K562 (cell line): ENCODE results near the gene CD6. TPM values are rescaled to one million over a fixed set of nuclear protein-coding genes. Genes with fewer than 3 reads are reported as not detected.

Experiments used
- ATAC-seq: fragments of 200-7000 bp; cut with Tn5 transposase; 3 replicates; pipeline ENCODE4 v1.9.1; 2020; ENCODE audit warnings: moderate library complexity
- BruUV-seq: library from RNA; stranded (reverse); fragments of 400-500 nt; replicated peaks from 2 replicates; lab custom pipeline; 2021; lab: Mats Ljungman, UMichigan
- CTCF ChIA-PET: fragments of 300-600 bp; formaldehyde crosslinking; extraction: SDS; loops from one replicate; lab custom pipeline; 2021; ENCODE audit warnings: low intra/inter-chr PET ratio; lab: Yijun Ruan, JAX
- POLR2A ChIA-PET: fragments of 300-600, 350-650 bp; sonication (Branson Sonifier 250); formaldehyde crosslinking; extraction: SDS; loops from one replicate; lab custom pipeline; 2021; ENCODE audit warnings: antibody characterized with exemption, inconsistent platforms; lab: Yijun Ruan, JAX
- DNase-seq, 4 experiments: peaks; one replicate each; pipeline versions ENCODE4 v3.0.0 to v3.0.0-alpha.2; 2011 to 2018; ENCODE audit warnings: low spot score in 3 of 4, mixed read lengths in 3 of 4; ENCODE audit errors: extremely low read depth in 1 of 4
- FAIRE-seq: peaks from 2 replicates; lab custom pipeline; 2011; peaks lifted over from hg19 to GRCh38; lab: Jason Lieb, UNC
- H2AFZ ChIP-seq: 2 replicates; pipeline ENCODE4 v1.6.0; 2011; ENCODE audit warnings: low read depth, low read length, control low read depth, inconsistent platforms
- H3K27ac ChIP-seq: fragments of 200-600 bp; 3 replicates; pipeline ENCODE4 v1.8.0; 2011; ENCODE audit warnings: low read depth, mild to moderate bottlenecking, control low read depth, inconsistent platforms, low read length, moderate library complexity, mixed read lengths; ENCODE audit errors: extremely low read depth
- H3K27me3 ChIP-seq, 2 experiments: fragments of 300-600 bp in 1 of 2; 2 replicates in 1 of 2; 3 replicates in 1 of 2; pipeline versions ENCODE4 v1.6.0 to v1.8.0; 2011; ENCODE audit warnings: inconsistent platforms in 2 of 2, low read length in 2 of 2, mild to moderate bottlenecking in 1 of 2, mixed read lengths in 1 of 2, moderate library complexity in 1 of 2; ENCODE audit not compliant: control insufficient read depth in 2 of 2, insufficient read depth in 2 of 2
- H3K36me3 ChIP-seq: fragments of 300-600 bp; 3 replicates; pipeline ENCODE4 v1.8.0; 2011; ENCODE audit warnings: mild to moderate bottlenecking, low read length, inconsistent platforms; ENCODE audit not compliant: control insufficient read depth, insufficient read depth
- H3K4me1 ChIP-seq, 2 experiments: fragments of 200-600 bp in 1 of 2; replicated peaks in 1 of 2; 2 replicates in 1 of 2; 3 replicates in 1 of 2; pipeline versions ENCODE4 v1.5.1 to v1.8.0; 2011; ENCODE audit warnings: inconsistent platforms in 2 of 2, low read length in 2 of 2, mild to moderate bottlenecking in 1 of 2, mixed read lengths in 1 of 2, moderate library complexity in 1 of 2; ENCODE audit not compliant: control insufficient read depth in 2 of 2, insufficient read depth in 2 of 2
- H3K4me2 ChIP-seq: 2 replicates; pipeline ENCODE4 v1.6.1; 2011; ENCODE audit warnings: low read length, control low read depth, inconsistent platforms, mixed read lengths; ENCODE audit not compliant: insufficient read depth
- H3K4me3 ChIP-seq: fragments of 200-600 bp; sonication (generic), shearing (Covaris generic); 2 replicates; pipeline ENCODE4 v1.5.1; 2016; ENCODE audit warnings: control low read depth, inconsistent platforms
- H3K79me2 ChIP-seq: fragments of 200-600 bp; 3 replicates; pipeline ENCODE4 v1.8.0; 2011; ENCODE audit warnings: low read length, inconsistent platforms; ENCODE audit not compliant: control insufficient read depth, insufficient read depth
- H3K9ac ChIP-seq, 2 experiments: 2 replicates each; pipeline versions ENCODE4 v1.6.0 to v1.6.1; 2011; ENCODE audit warnings: low read depth in 2 of 2, low read length in 2 of 2, control low read depth in 1 of 2, inconsistent platforms in 1 of 2, mild to moderate bottlenecking in 1 of 2, mixed read lengths in 1 of 2; ENCODE audit not compliant: insufficient read depth in 1 of 2
- H3K9me1 ChIP-seq: one replicate; pipeline ENCODE4 v1.6.0; 2011; ENCODE audit warnings: inconsistent platforms, mild to moderate bottlenecking, low read length, moderate library complexity; ENCODE audit not compliant: control insufficient read depth, insufficient read depth
- H3K9me3 ChIP-seq: replicated peaks from 2 replicates; pipeline ENCODE4 v1.5.1; 2011; ENCODE audit warnings: low read depth, low read length, inconsistent platforms; ENCODE audit not compliant: control insufficient read depth, insufficient read depth
- H4K20me1 ChIP-seq: replicated peaks from 2 replicates; pipeline ENCODE4 v1.6.1; 2011; ENCODE audit warnings: low read length, inconsistent platforms, mixed read lengths; ENCODE audit not compliant: control insufficient read depth, insufficient read depth
- BCOR ChIP-seq: fragments of 450-650 bp; IDR thresholded peaks from 2 replicates; pipeline ENCODE4 v1.6.1; 2016
- BRF1 ChIP-seq: IDR thresholded peaks from 3 replicates; pipeline ENCODE4 v1.6.1; 2011; ENCODE audit warnings: borderline replicate concordance, mild to moderate bottlenecking; ENCODE audit not compliant: insufficient read length; ENCODE audit errors: extremely low read depth
- ETV5 ChIP-seq: sonication (generic); formaldehyde crosslinking; IDR thresholded peaks from 2 replicates; pipeline ENCODE4 v1.4.0; 2020; ENCODE audit warnings: low read depth, mild to moderate bottlenecking, missing genetic modification reagents
- KDM1A ChIP-seq, 2 experiments: fragments of 450-650 bp; IDR thresholded peaks; 2 replicates each; pipeline ENCODE4 v1.6.1; 2016; ENCODE audit warnings: mild to moderate bottlenecking in 2 of 2
- PTBP1 ChIP-seq: fragments of 200-400 bp; formaldehyde crosslinking; IDR thresholded peaks from 2 replicates; pipeline ENCODE4 v1.6.1; 2017; ENCODE audit warnings: low read depth, low read length
- RBM25 ChIP-seq: fragments of 200-400 bp; formaldehyde crosslinking; IDR thresholded peaks from 2 replicates; pipeline ENCODE4 v1.6.1; 2018; ENCODE audit warnings: low read length, low read depth, moderate library complexity; ENCODE audit not compliant: severe bottlenecking
- SMARCA5 ChIP-seq: fragments of 450-650 bp; IDR thresholded peaks from 2 replicates; pipeline ENCODE4 v1.6.1; 2016
- USF2 ChIP-seq: sonication (generic); formaldehyde crosslinking; IDR thresholded peaks from 2 replicates; pipeline ENCODE4 v1.5.0; 2020; ENCODE audit warnings: missing genetic modification reagents
- ZFP36 ChIP-seq: fragments of 150-350 bp; IDR thresholded peaks from 2 replicates; pipeline ENCODE4 v1.6.1; 2018; ENCODE audit warnings: low read length, low read depth; ENCODE audit not compliant: partially characterized antibody
- ZNF175 ChIP-seq: fragments of 200-800 bp; sonication (Bioruptor generic); IDR thresholded peaks from 2 replicates; pipeline ENCODE4 v1.6.1; 2016; ENCODE audit warnings: low read depth, mild to moderate bottlenecking, missing genetic modification characterization, missing compliant biosample characterization
- ZNF77 ChIP-seq: fragments of 250-450 bp; sonication (Bioruptor Pico); IDR thresholded peaks from 2 replicates; pipeline ENCODE4 v1.5.0; 2020
- WGBS: fragments of 100-300 bp; shearing (Covaris generic); methylation state at CpG from one replicate; pipeline ENCODE4 v1.1.6; 2016; ENCODE audit warnings: low coverage, mixed read lengths; ENCODE audit not compliant: insufficient coverage; ENCODE audit errors: missing lambda C conversion rate; 5-methylcytosine and 5-hydroxymethylcytosine counted together
- in situ Hi-C: fragments of 300-500 bp; cut with MboI; formaldehyde crosslinking; loops from 4 replicates; pipeline ENCODE4 v1.15.0; 2018; ENCODE audit warnings: inconsistent platforms, mixed read lengths
- intact Hi-C: fragments of 100-400 bp; cut with micrococcal nuclease; formaldehyde crosslinking; loops from 2 replicates; pipeline ENCODE4 v1.14.2; 2022
- polyA plus RNA-seq, 8 experiments: library from polyadenylated mRNA; depleted of rRNA in 4 of 8; stranded (reverse) in 5 of 8; unstranded in 3 of 8; fragments of >200 nt; fragmentation: Nextera tagmentation in 2 of 8; fragmentation: Illumina TruSeq in 1 of 8; extraction: Ambion mirVana in 2 of 8; extraction: Trizol in 1 of 8; gene quantifications; 2 replicates each; pipeline versions ENCODE4 v1.2.1 to v1.2.3, GENCODE V29; 2011 to 2014; ENCODE audit warnings: inconsistent platforms in 1 of 8, missing spikeins in 1 of 8
- total RNA-seq, 7 experiments: library from RNA; depleted of rRNA in 6 of 7; stranded (reverse); fragments of >200 nt in 6 of 7; fragmentation: Illumina TruSeq in 2 of 7; extraction: Trizol in 2 of 7; gene quantifications; 2 replicates each; pipeline versions ENCODE4 v1.2.1 to v1.2.3, GENCODE V29; 2011 to 2021; ENCODE audit warnings: low replicate concordance in 1 of 7

CD6 gene
- total and polyA plus RNA-seq, 9 of the 15 experiments (the other 6 are each of a cell fraction or from before 2014, with no cell fraction given), result 0.84 TPM; not detected in 8

GRCh38 chr11:61023086-61023965 is 51.8 kb downstream of the CD6 start:
- Histone ChIP-seq H3K36me3 (no peaks in the 10 kb centered on the region), H3K27ac (no peak overlapping the region), H3K9me1 (no peaks in the 10 kb centered on the region), H3K4me1 (peaks cover 0 to 3% of the 10 kb centered on the region in 2 experiments; a peak in 1 of 5 replicates), H3K79me2 (no peaks in the 10 kb centered on the region), H2AFZ (no peak overlapping the region), H4K20me1 (0 out of 2 replicates have a peak, but pooled peaks cover 10% of the 10 kb centered on the region), H3K4me3 (no peak overlapping the region), H3K4me2 (no peak overlapping the region), H3K9me3 (no peaks in the 10 kb centered on the region), H3K9ac (no peak overlapping the region), H3K27me3 (peaks cover 38 to 69% of the 10 kb centered on the region in 2 experiments)
- intact Hi-C loops (no loop called here), in situ Hi-C loops (no loop called here)
- FAIRE-seq (no peak), ATAC-seq (no peak), DNase-seq (no peak)
- TF ChIP-seq BCOR (peak; percentile 76; the same call in 1 of the 2 replicates), ZFP36 (peak; percentile 56), USF2 (CRISPR knock-in tag) (no peak), PTBP1 (0 out of 2 replicates have a peak, but pooled peaks have one; percentile 34), RBM25 (peak; percentile 74), SMARCA5 (0 out of 2 replicates have a peak, but pooled peaks have one; percentile 48), ETV5 (CRISPR knock-in tag) (no peak), KDM1A (IDR thresholded peaks at IDR 0.05) (peak in 1 of 2 experiments; percentile 39; a peak in 2 of 4 replicates), BRF1 (no peak), ZNF175 (CRISPR knock-in tag) (no peak), ZNF77 (no peak)
- POLR2A ChIA-PET, result interaction anchor here (0.6 to 0.8 kb wide), 2 partner anchors 30 to 55 kb away, joined by 3 to 4 read pairs; no protein-coding TSS in a partner anchor
- BruUV-seq, result no TSS peak
- WGBS, result under 1% methylated on average over 18 of the region's 18 CpGs
- CTCF ChIA-PET, result no interaction called here
